HG02642 (cell line): ENCODE measurements around the gene OTOF.

Experiments used
- ATAC-seq: cut with Tn5 transposase; IDR thresholded peaks from one replicate; pipeline ENCODE4 v1.9.1; 2021; ENCODE audit warnings: mild to moderate bottlenecking; ENCODE audit not compliant: unreplicated experiment, poor library complexity

Gene OTOF

GRCh38 chr2:26454561-26455001 lies 23.3 kb downstream of the OTOF start:
- ATAC-seq: no peak

GRCh38 chr2:26453421-26454329 lies 24.2 kb downstream of the OTOF start:
- no peak for ATAC-seq

- no peak for ATAC-seq
Observed at GRCh38 chr2:26451700-26452099, 26.2 kb downstream of the OTOF start.

- ATAC-seq: no peak
Observed at GRCh38 chr2:26450031-26450635, 27.8 kb downstream of the OTOF start.

GRCh38 chr2:26449278-26450030 lies 28.5 kb downstream of the OTOF start:
- no peak for ATAC-seq

- ATAC-seq: no peak
Observed at GRCh38 chr2:26448651-26449050, 29.3 kb downstream of the OTOF start.

GRCh38 chr2:26444236-26444635 lies 33.7 kb downstream of the OTOF start:
- no peak for ATAC-seq

GRCh38 chr2:26442707-26443106 lies 35.2 kb downstream of the OTOF start:
- no peak for ATAC-seq

- no peak for ATAC-seq
Observed at GRCh38 chr2:26442301-26442700, 35.6 kb downstream of the OTOF start.

- no peak for ATAC-seq
Observed at GRCh38 chr2:26438926-26439325, 39.0 kb downstream of the OTOF start.

- ATAC-seq: no peak
Observed at GRCh38 chr2:26438526-26438925, 39.4 kb downstream of the OTOF start.

- no peak for ATAC-seq
Observed at GRCh38 chr2:26435106-26435505, 42.8 kb downstream of the OTOF start.

- ATAC-seq: no peak
Observed at GRCh38 chr2:26432859-26433258, 45.1 kb downstream of the OTOF start.

GRCh38 chr2:26432363-26432762 lies 45.6 kb downstream of the OTOF start:
- no peak for ATAC-seq

- ATAC-seq: no peak
Observed at GRCh38 chr2:26430826-26431225, 47.1 kb downstream of the OTOF start.

- no peak for ATAC-seq
Observed at GRCh38 chr2:26429779-26430578, 47.9 kb downstream of the OTOF start.

GRCh38 chr2:26428846-26429245 lies 49.1 kb downstream of the OTOF start:
- ATAC-seq: no peak

- no peak for ATAC-seq
Observed at GRCh38 chr2:26424221-26424620, 53.7 kb downstream of the OTOF start.

GRCh38 chr2:26423750-26424149 lies 54.2 kb downstream of the OTOF start:
- ATAC-seq: no peak

- ATAC-seq: no peak
Observed at GRCh38 chr2:26422947-26423629, 54.8 kb downstream of the OTOF start.
